ENCODE results near the gene ROBO1. TPM values are rescaled to one million over a fixed set of nuclear protein-coding genes. Genes with fewer than 3 reads are reported as not detected.

ROBO1 gene
- total and polyA plus RNA-seq, 2 experiments from 2014 or later, result 29.3 to 171 TPM

DNA sequence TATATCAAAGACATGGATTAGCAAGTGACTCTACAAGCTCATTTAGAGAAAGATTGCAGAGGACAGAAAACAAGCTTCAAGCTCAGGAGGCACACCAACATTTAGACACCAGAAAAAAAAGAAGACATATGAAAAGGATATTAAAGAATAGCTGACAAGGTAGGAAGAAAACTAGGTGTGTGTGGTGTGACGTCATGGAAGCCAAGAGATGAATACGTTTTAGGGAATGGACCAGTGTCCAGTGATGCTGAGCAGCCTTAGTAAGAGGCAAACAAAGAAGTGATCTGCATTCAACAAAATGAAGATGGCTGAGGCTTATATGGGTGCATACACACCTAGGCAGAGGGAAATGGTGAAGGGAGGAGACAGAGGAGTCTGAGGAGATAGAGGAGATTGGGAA is 377.4 kb downstream of the ROBO1 start:
- TF ChIP-seq, protein P1, sequence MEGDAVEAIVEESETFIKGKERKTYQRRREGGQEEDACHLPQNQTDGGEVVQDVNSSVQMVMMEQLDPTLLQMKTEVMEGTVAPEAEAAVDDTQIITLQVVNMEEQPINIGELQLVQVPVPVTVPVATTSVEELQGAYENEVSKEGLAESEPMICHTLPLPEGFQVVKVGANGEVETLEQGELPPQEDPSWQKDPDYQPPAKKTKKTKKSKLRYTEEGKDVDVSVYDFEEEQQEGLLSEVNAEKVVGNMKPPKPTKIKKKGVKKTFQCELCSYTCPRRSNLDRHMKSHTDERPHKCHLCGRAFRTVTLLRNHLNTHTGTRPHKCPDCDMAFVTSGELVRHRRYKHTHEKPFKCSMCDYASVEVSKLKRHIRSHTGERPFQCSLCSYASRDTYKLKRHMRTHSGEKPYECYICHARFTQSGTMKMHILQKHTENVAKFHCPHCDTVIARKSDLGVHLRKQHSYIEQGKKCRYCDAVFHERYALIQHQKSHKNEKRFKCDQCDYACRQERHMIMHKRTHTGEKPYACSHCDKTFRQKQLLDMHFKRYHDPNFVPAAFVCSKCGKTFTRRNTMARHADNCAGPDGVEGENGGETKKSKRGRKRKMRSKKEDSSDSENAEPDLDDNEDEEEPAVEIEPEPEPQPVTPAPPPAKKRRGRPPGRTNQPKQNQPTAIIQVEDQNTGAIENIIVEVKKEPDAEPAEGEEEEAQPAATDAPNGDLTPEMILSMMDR (IDR thresholded peaks at IDR 0.05; ENCODE audit: low read depth, low read length), result no peak
- H3K27me3 ChIP-seq, result no peaks in the 10 kb centered on the region
- no peaks in the 10 kb centered on the region for H3K36me3 ChIP-seq
- no peaks in the 10 kb centered on the region for H3K4me1 ChIP-seq (ENCODE audit: low read depth)
- H3K27ac ChIP-seq, result no peak overlapping the region
- H3K9me3 ChIP-seq (ENCODE audit: low read depth), result peaks cover 2% of the 10 kb centered on the region
- DNase-seq (ENCODE audit: low read depth in 1 of 2, low spot score in 1 of 2), result no peak
- H3K4me3 ChIP-seq, result no peak overlapping the region

DNA sequence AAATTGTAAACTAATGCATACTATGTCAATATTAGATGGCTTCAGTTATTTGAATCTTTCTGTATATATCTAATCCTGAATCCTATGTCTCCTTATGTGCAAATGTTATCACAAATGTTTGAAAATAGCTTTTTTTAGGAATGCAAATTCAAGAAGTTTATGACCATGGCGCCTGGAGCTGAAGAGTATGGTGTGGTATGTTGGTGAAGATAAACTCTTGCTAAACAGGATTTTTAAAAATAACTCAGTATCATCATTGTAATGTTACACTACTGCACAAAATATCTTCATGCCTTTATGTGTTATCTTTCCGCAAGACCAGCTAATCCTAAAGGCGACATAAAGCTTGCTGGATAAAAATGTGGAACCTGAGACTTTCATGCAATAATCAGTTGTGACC is 382.6 kb downstream of the ROBO1 start:
- TF ChIP-seq, protein P1 (IDR thresholded peaks at IDR 0.05; ENCODE audit: low read depth, low read length), result no peak
- Histone ChIP-seq H3K4me3 (no peak overlapping the region), H3K36me3 (no peaks in the 10 kb centered on the region), H3K9me3 (ENCODE audit: low read depth) (peaks cover 2% of the 10 kb centered on the region), H3K4me1 (ENCODE audit: low read depth) (no peaks in the 10 kb centered on the region), H3K27ac (no peak overlapping the region), H3K27me3 (no peaks in the 10 kb centered on the region)
- DNase-seq (ENCODE audit: low read depth in 1 of 2, low spot score in 1 of 2), result no peak

DNA sequence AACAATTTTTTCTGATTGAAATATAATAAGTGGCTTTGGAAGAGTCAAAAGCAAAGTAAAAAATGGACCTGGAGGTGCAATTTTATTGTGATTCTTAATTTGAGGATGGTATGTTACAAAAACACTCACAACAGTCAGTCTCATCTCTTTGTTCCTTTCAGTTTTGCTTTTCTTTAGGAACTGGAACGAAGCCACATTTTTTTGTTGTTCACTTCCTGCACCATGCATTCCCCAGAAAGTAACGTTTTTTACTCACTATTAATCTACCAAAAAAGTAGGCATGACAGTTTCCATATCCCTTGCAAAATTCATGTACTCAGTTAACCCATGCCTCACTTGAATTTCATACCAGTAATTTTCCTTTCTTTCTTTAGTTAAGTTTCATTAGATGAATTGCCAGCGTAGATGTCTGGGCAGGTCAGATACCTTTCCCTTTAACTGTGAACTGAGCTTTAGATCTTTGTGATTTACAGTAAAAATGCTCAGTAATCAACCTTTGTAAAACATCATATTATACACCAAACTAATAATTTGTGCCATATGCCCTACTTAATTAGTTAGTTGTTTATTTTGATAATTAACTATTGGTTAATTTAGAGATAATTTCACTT is 384.3 kb downstream of the ROBO1 start:
- DNase-seq (ENCODE audit: low read depth in 1 of 2, low spot score in 1 of 2), result peak in 1 of 2 donors; percentile 78
- H3K4me1 ChIP-seq (ENCODE audit: low read depth), result no peaks in the 10 kb centered on the region
- H3K9me3 ChIP-seq (ENCODE audit: low read depth), result peaks cover under 1% of the 10 kb centered on the region
- H3K4me3 ChIP-seq, result no peak overlapping the region
- H3K27ac ChIP-seq, result no peak overlapping the region
- no peaks in the 10 kb centered on the region for H3K36me3 ChIP-seq
- no peaks in the 10 kb centered on the region for H3K27me3 ChIP-seq
- TF ChIP-seq, protein P1 (IDR thresholded peaks at IDR 0.05; ENCODE audit: low read depth, low read length), result no peak

DNA sequence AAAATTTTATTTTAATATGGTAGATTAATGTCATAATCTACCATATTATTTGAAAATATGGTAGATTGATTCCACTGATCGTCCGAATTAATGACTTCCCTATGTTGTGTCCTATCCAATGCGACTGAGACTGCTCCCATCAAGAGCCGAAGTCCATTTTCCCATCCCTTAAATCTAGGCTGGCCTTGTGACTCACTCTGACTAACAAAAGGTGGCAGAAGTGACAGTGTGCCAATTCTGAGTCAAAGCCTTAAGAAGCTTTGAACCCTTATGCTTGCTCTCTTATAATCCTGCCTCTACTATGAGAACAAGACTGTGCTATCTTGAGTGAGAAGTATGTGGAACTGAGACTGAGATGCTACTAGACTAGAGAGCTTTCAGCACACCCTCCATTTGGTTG is 387.2 kb downstream of the ROBO1 start:
- Histone ChIP-seq H3K9me3 (ENCODE audit: low read depth) (no peaks in the 10 kb centered on the region), H3K27me3 (no peaks in the 10 kb centered on the region), H3K4me3 (no peak overlapping the region), H3K36me3 (no peaks in the 10 kb centered on the region), H3K4me1 (ENCODE audit: low read depth) (no peaks in the 10 kb centered on the region), H3K27ac (no peak overlapping the region)
- TF ChIP-seq, protein P1 (IDR thresholded peaks at IDR 0.05; ENCODE audit: low read depth, low read length), result no peak
- DNase-seq (ENCODE audit: low read depth in 1 of 2, low spot score in 1 of 2), result no peak

DNA sequence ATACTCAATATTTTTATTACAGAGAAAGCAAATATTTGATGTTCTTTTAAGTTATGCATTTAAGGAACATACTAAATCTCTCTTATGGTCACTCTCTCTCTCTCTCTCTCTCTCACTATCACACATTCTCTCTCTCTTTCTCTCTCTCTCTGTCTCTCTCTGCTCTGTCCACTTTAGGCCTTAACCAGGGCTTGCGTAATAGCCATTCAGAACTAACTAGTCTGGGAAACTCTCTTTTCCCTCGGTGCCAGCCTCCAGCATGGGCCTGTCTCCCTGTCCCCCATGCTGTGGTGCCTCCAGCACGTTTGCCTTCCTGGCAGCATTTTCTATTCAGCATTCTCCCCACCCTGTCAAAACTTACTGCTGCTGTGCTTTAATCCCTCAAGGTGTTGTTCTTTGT is 389.7 kb downstream of the ROBO1 start:
- Histone ChIP-seq H3K27me3 (no peaks in the 10 kb centered on the region), H3K9me3 (ENCODE audit: low read depth) (no peaks in the 10 kb centered on the region), H3K4me3 (no peak overlapping the region), H3K27ac (no peak overlapping the region), H3K4me1 (ENCODE audit: low read depth) (no peaks in the 10 kb centered on the region), H3K36me3 (no peaks in the 10 kb centered on the region)
- no peak for DNase-seq (ENCODE audit: low read depth in 1 of 2, low spot score in 1 of 2)
- TF ChIP-seq, protein P1 (IDR thresholded peaks at IDR 0.05; ENCODE audit: low read depth, low read length), result no peak

All from cardiac muscle cell (in vitro differentiated cells and primary cell).